Sigmoid colon (tissue), 4 donors: ENCODE data around the gene TNFAIP1.

Experiments
- CTCF ChIP-seq, 4 experiments: fragments of 450-650 bp in 3 of 4; fragments of 200-600 bp in 1 of 4; IDR thresholded peaks; one replicate each; pipeline ENCODE4 v1.5.1; 2016 to 2019; ENCODE audit warnings: antibody characterized with exemption in 4 of 4, mild to moderate bottlenecking in 3 of 4, moderate library complexity in 2 of 4
- EP300 ChIP-seq, 4 donors: sonication (generic); formaldehyde crosslinking; IDR thresholded peaks; one replicate each; pipeline ENCODE4 v1.6.1; 2017; ENCODE audit warnings: antibody characterized with exemption in 4 of 4
- POLR2AphosphoS5 ChIP-seq, 4 donors: sonication (generic); formaldehyde crosslinking; IDR thresholded peaks; one replicate each; pipeline ENCODE4 v1.6.1; 2017; ENCODE audit warnings: antibody characterized with exemption in 4 of 4

DNA sequence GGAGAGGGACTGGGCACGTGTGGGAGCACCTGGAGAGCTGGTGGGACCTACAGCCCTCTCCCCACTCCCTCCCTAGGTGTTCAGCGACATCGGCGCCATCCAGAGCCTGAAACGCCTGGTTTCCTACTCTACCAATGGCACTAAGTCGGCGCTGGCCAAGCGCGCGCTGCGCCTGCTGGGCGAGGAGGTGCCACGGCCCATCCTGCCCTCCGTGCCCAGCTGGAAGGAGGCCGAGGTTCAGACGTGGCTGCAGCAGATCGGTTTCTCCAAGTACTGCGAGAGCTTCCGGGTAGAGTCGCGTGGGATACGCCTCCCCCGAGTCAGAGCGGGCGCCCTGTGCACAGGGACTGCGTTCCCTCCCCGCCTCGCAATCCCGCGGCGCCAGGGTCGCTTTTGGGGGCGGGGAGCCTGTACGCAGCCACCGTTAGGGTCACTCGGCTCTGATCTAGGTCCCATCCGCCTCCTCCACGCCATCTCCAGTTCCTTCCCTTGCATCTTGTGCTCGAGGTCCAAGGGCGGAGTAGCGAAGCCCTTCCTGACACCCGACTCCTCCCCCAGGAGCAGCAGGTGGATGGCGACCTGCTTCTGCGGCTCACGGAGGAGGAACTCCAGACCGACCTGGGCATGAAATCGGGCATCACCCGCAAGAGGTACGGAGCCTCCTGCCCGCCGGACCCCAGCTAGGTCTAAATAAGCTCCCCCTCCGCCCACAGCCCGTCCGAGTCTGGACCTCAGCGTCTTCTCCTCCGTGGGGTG is 48.9 kb downstream of the TNFAIP1 start:
- TF ChIP-seq POLR2AphosphoS5 (IDR thresholded peaks at IDR 0.05) (no peak), CTCF (IDR thresholded peaks at IDR 0.05) (no peak), EP300 (IDR thresholded peaks at IDR 0.05) (no peak)
